HG02623 (cell line): ENCODE results near the gene PKNOX2.
"Not testable (repeated sequence)": the region's sequence is repeated elsewhere in the genome, so short reads cannot be mapped to it uniquely, and the experiment has no call there.

Source experiments
- ATAC-seq: cut with Tn5 transposase; IDR thresholded peaks from one replicate; pipeline ENCODE4 v1.9.1; 2021; ENCODE audit warnings: moderate library complexity; ENCODE audit not compliant: unreplicated experiment

Gene PKNOX2

GRCh38 chr11:125201525-125202141 is 37.1 kb downstream of the PKNOX2 start:
- no peak for ATAC-seq

- ATAC-seq: no peak
Observed at GRCh38 chr11:125202362-125202880, 37.9 kb downstream of the PKNOX2 start.

- ATAC-seq: no peak
Observed at GRCh38 chr11:125202977-125203376, 38.4 kb downstream of the PKNOX2 start.

GRCh38 chr11:125207866-125208425 is 43.4 kb downstream of the PKNOX2 start:
- ATAC-seq: no peak

GRCh38 chr11:125210066-125210465 is 45.5 kb downstream of the PKNOX2 start:
- ATAC-seq: no peak

- ATAC-seq: no peak
Observed at GRCh38 chr11:125211191-125211947, 46.8 kb downstream of the PKNOX2 start.

- no peak for ATAC-seq
Observed at GRCh38 chr11:125211948-125212340, 47.4 kb downstream of the PKNOX2 start.

- ATAC-seq: no peak
Observed at GRCh38 chr11:125214601-125215565, 50.3 kb downstream of the PKNOX2 start.

- no peak for ATAC-seq
Observed at GRCh38 chr11:125215976-125216375, 51.4 kb downstream of the PKNOX2 start.

GRCh38 chr11:125218336-125218735 is 53.8 kb downstream of the PKNOX2 start:
- no peak for ATAC-seq

- no peak for ATAC-seq
Observed at GRCh38 chr11:125221461-125221860, 56.9 kb downstream of the PKNOX2 start.

- ATAC-seq: no peak
Observed at GRCh38 chr11:125222494-125222893, 57.9 kb downstream of the PKNOX2 start.

GRCh38 chr11:125223161-125223560 is 58.6 kb downstream of the PKNOX2 start:
- ATAC-seq: not testable (repeated sequence)

- ATAC-seq: no peak
Observed at GRCh38 chr11:125223901-125224361, 59.4 kb downstream of the PKNOX2 start.

GRCh38 chr11:125224391-125225021 is 60.0 kb downstream of the PKNOX2 start:
- no peak for ATAC-seq

GRCh38 chr11:125225401-125225800 is 60.9 kb downstream of the PKNOX2 start:
- ATAC-seq: no peak

- no peak for ATAC-seq
Observed at GRCh38 chr11:125226031-125226430, 61.5 kb downstream of the PKNOX2 start.

- ATAC-seq: no peak
Observed at GRCh38 chr11:125226706-125227105, 62.2 kb downstream of the PKNOX2 start.

GRCh38 chr11:125227151-125227550 is 62.6 kb downstream of the PKNOX2 start:
- ATAC-seq: no peak

- no peak for ATAC-seq
Observed at GRCh38 chr11:125228445-125228844, 63.9 kb downstream of the PKNOX2 start.
